Activated CD4-positive, CD25-positive, alpha-beta regulatory T cell treated with anti-CD3 and anti-CD28 coated beads, Interleukin-2, amount 50 U/mL, for 24 hours (primary cell): ENCODE measurements around the gene PRSS53.
"Not testable (repeated sequence)": the region's sequence is repeated elsewhere in the genome, so short reads cannot be mapped to it uniquely, and the experiment has no call there.

ENCODE experiments used
- ATAC-seq, 2 donors: fragments of 150-1000 bp; cut with Tn5 transposase; one replicate each; pipeline ENCODE4 v1.10.0; 2021; ENCODE audit warnings: mild to moderate bottlenecking in 1 of 2, moderate library complexity in 1 of 2

The PRSS53 gene

DNA sequence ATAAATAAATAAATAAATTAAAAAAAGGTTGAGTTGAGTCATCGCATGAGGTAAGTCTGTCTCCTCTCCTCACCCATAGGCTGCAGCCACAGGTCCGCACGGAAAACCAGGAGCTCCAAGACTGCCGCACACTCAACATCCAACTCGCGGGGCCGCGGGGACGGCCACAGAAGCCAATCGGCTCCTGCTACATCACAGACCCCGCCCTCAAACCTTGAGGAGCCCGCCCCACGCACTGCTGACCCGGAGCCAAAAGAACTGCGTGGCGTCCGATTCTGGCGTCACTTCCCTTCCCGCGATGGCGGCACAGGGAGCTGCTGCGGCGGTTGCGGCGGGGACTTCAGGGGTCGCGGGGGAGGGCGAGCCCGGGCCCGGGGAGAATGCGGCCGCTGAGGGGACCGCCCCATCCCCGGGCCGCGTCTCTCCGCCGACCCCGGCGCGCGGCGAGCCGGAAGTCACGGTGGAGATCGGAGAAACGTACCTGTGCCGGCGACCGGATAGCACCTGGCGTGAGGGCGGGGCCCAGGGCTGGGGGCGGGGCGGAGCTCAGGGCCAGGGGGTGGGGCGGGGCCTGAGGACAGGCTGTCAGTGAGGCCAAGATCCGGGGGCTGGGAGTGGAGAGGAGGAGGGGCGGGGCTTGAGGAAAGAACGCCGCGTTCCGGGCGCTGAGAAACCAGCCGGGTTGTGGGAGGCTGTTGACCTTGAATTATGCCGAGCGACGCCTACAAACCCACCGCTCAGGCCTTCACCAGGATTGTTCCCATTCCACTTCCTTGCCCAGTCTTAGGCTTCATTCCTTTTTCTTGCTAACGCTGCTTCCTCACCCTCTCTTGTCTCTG is 28.9 kb upstream of the PRSS53 start, which contains the start of gene KAT8:
Gene KAT8, plus strand, starts transcription at position 281 of the 839 bp plus-strand sequence. Its CDS starts 18 bp downstream, at position 299.
- peak; percentile 94 for ATAC-seq

DNA sequence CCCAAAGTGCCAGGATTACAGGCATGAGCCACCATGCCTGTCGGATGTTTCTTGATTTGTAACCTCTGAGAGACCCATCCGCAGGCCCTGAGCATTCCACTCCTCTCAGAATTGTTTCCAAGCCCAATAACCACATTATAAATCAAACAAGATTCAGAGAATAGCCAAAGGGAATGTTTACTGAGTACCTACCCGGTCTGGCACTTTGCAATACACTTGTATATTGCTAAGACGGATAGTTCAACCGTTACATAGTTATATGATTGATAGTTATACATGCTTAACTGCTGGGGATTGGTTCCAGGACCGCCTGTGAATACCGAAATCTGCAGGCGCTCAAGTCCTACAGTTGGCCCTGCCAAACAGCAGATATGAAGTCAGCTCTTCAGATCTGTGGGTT is 25.7 kb upstream of the PRSS53 start:
- ATAC-seq: no peak

DNA sequence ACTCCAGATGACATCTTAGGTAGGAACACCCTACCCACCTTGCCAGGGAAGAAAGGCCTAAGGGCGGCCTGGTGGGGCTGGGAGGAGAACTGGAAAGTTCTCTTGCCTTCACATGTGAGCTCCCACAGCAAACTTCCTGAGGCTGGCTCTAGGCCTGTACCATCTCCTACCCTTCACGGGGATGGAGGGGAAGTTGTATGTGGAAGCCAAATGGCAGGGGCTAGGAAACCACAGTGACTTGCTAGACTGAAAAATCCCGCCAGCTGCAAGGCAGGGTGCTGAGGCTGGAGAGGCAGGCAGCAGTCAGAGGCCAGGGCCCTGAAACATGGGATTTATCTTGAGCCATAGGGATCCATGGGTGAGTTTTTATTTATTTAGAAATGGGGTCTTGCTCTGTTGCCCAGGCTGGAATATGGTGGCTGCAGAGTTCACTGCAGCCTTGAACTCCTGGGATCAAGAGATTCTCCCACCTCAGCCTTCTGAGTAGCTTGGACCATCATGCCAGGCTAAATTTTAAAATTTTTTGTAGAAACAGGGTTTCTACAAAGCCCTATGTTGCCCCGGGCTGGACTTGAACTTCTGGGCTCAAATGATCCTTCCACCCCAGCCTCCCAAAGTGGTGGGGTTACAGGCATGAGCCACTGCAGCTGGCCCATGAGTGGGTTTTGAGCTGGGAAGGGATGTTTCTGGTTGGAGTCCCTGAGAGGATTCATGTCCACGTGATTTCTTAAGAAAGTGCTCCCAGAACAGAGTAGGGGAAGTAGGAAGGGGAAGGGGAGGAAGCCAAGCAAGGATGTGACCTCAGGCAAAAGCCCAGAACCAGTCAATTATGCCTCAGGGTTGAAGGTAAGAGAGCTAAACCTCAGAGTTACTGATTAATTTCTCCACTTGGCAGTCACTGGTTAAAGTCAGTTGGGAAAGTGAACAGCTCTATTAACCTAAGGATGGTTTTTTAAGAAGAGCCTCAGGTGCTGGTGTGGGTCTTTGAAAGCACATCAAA is 24.7 kb upstream of the PRSS53 start:
- ATAC-seq: no peak

DNA sequence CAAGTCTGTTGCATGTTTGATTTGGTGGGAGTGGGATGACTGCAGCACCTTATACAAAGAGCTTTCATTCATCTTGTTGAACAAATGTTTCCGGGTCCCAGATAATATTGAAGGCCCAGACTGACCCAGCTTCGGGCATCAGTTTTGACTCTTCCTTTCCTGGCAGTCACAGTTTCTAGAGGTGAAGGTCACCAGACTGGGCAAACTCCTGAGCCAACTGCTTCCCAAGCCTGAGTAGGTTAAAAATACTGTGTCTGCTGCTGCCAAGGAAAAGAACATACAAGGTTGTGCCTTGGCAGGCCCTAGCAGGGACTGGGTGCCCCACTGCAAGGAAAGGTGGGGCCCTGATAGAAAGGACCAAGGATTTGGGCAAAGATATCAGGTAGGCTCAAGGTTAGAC is 24.0 kb upstream of the PRSS53 start:
- ATAC-seq: no peak

DNA sequence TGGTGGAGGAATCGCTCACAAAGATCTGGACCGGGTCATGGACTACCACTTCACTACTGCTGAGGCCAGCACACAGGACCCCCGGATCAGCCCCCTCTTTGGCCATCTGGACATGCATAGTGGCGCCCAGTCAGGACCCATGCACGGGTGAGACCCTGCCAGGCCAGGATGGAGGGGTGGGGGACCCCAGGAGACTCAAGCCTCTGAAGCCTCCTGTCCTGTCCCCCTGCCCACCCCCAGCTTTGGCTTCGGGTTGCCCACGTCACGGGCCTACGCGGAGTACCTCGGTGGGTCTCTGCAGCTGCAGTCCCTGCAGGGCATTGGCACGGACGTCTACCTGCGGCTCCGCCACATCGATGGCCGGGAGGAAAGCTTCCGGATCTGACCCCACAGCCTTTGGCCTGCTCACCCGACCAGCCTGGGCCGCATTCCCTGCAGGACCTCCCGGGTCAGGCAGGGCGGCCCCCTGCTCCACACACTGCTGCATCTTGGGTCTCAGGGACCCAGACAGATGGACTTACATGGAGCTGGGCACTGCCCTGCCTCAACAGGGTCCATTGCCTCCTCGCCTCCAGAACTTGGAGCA is 23.2 kb upstream of the PRSS53 start:
- no peak for ATAC-seq

DNA sequence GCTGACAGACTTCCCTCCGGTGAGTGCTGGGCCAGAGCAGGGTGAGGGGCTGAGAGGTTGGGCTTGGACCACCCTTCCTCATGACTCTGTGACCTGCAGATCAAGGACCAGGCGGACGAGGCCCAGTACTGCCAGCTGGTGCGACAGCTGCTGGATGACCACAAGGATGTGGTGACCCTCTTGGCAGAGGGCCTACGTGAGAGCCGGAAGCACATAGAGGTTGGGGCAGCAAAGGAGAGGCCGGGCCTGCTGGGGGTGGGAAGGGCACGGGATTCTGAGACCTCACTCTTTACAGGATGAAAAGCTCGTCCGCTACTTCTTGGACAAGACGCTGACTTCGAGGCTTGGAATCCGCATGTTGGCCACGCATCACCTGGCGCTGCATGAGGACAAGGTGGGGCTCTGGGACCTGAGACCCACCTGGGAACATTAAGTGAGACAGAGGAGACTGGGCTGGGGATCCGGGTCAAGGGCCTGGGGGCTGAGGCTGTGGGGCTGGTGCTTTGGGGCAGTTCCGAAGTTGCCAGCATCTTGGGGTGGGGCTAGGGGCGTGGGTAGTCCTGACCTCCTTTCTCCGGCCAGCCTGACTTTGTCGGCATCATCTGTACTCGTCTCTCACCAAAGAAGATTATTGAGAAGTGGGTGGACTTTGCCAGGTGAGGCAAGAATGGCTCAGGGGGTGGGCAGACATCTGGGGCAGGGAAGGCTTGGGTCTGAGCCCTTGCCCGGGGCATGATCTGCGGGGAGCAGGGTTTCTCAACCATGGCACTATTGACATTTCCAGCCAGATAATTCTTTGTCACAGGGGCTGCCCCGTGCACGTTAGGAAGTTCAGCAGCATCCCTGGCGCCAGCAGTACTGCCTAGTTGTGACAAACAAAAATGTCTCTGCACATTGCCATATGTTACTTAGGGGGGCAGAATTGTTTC is 21.6 kb upstream of the PRSS53 start:
- no peak for ATAC-seq

DNA sequence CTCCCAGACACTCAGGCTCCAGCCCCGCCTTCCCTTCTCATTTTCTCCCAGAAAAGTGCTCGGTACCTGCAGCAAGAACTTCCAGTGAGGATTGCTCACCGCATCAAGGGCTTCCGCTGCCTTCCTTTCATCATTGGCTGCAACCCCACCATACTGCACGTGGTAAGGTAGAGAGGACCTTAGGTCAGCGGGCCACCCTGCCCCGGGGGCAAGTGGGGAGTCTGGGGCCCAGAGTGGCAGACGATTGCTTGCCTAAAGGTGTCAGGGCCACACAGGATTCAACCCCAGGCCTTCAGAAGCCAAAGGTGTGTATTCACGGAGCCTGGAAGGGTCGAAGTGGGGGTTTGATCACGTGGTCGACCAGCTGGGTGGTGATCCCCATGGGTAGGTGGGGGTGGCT is 20.9 kb upstream of the PRSS53 start:
- ATAC-seq: no peak

DNA sequence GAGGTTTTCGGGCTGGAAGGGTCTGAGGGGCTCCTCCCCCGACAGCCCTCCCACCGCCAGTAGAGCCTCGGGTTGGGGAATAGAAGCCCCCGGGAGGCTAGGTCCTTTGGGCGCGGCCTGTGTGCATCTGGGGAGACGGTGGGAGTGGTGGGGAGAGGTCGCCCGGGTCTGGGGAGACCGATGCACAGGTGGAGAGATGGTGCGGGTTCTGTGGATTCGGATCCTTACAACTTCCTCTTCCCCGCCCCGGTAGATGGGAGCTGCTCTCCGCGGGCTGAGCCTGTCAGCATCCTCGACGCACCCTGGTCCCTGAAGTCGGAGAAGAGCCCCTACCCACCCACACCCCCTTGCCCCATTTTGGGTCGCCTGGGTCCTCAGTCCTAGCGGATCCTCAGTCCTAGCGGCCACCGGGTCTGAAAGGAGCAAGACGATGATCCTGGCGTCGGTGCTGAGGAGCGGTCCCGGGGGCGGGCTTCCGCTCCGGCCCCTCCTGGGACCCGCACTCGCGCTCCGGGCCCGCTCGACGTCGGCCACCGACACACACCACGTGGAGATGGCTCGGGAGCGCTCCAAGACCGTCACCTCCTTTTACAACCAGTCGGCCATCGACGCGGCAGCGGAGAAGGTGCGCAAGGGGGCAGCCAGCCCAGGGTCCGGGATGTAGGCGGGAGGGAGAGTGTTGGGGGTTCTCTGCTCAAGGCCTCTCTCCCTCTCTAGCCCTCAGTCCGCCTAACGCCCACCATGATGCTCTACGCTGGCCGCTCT is 20.2 kb upstream of the PRSS53 start:
- ATAC-seq: no peak

DNA sequence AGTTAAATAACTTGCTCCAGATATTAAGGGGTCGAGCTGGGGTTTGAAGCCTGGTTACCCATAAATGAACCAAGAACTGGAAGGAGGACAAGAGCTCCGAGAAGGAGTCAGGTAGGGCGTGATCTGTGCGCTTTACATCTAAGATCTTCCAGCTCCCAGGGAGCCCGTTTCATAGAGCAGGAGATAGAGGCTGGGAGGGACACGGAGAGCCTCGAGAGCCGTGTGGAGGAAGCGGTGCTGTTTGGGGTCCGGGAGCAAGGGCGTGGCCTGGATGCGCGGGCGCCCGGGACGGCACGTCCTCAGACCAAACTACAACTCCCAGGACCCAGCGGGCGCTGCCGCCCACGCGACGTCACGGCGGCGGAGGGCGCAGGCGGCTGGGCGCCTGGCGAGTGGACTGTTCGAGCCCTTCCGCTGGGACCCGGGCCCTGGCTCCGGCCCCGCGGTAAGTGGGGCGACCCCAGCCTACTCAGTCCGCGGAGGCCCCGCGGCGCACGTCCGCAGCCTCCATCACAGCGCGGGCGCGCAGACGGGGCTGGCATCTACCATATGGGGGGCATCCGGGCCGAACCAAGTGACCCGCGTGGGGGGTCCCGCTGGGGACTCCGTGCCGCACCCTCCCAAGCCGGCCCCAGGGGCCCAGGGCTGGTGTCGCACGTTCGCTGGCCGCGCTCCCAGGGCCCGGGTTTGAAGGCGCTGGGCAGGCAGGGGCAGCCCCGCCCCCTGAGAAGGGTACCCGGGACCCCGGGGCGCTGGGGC is 19.5 kb upstream of the PRSS53 start, which contains the start of gene BCKDK:
Gene BCKDK, plus strand, starts transcription at position 352 of the 759 bp plus-strand sequence. CDS start 838 bp downstream, outside the sequence.
- peak; percentile 84 to 87 for ATAC-seq

DNA sequence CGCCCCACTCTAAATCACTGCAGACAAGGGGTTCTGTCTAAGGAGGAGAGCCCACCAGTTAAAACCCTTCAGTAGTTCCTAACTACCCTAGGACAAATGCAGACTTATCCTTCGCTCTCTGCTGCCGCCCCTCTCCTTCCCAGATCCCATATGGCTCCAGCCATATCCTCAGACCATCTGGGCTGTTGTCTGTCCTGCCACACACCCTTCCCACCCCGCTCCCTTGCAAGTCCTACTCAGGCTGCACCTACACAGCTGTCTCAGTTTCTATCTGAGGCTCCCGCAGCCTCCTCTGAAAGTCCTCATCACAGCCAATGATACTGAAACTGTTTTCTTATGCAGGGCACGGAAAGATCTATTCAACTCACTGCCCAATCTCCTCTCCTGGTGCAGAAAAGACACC is 18.7 kb upstream of the PRSS53 start:
- ATAC-seq: peak; percentile 65 to 68

DNA sequence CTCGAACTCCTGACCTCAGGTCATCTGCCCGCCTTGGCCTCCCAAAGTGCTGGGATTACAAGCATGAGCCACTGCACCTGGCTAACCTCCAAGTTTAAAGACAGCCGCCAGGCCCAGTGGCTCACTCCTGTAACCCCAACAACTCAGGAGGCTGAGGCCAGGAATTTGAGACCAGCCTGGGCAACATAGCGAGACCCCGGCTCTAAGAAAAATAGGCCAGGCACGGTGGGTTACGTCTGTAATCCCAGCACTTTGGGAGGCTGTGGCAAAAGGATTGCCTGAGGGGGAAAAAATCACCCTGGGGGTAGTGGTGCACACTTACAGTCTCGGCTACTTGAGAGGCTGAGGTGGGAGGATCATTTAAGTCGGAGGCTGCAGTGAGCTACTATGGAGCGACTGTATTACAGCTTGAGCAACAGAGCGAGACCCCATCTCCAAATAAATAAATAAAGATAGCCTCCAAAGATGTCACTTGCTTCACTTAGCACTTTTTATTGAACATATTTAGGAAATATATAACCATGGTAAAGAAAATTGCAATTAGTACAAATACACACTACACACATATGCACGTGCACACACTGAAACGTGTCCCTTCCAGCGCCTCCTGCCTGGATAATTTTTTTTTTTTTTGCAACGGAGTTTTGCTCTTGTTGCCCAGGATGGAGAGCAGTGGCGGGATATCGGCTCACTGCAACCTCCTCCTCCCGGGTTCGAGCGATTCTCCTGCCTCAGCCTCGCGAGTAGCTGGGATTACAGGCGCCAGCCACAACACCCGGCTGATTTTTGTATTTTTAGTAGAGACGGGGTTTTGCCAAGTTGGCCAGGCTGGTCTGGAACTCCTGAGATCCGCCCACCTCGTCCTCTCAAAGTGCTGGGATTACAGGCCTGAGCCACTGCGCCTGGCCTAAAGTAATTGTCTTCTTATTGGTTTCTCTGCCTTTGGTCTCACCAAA is 18.0 kb upstream of the PRSS53 start:
- ATAC-seq: no peak

DNA sequence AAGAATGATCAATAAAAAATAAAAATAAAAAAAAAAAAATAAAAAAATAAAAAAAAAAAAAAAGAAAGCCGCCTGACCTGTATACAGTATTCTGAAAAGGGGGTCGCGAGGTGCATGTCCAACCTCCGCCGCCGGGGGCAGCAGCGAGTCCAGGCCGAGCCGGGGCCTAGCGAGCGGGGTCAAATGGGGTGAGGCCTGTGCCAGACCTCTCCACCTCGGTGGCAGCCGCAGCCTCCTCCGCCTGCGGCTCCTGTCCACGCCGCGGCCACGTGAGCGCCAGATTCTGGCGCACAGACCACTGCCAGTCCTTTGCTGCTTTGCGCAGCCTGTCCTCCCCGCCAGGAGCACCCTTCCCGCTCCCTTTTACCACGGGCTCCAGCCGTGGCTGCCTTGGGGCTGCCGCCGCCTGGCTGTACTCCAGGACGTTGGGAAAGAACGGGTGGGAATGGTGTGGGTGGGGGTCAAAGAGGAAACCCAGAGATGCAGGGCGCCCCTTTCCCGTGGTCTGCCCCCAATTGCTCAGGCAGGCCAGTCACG is 17.0 kb upstream of the PRSS53 start:
- peak; percentile 55 to 67 for ATAC-seq

DNA sequence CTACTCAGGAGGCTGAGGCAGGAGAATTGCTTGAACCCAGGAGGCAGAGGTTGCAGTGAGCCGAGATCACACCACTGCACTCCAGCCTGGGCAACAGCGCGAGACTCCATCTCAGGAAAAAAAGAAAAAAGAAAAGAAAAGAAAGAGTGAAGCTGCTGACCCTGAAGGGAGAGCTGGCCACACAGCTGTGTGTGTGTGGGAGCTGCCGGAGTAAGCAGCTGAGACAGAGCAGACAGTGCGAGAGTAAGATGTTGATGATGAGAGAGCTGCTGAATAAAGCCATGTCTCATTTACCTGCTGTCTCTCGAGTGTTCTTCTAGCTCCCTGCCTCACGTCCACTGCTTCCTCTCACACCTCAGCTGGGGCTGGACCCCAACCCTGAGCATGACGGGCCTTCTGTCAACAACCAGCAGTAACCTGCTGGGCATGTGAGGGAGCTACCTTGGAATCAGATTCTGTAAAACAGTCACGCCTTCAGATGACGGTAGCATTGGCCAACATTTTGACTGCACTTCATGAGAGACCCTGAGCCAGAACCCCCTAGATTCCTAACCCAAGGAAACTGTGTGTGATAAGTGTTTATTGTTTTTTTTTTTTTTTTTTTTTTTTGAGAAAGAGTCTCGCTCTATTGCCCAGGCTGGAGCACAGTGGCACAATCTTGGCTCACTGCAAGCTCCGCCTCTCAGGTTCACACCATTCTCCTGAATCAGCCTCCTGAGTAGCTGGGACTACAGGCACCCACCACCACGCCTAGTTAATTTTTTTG is 12.3 kb upstream of the PRSS53 start:
- not testable (repeated sequence) for ATAC-seq

DNA sequence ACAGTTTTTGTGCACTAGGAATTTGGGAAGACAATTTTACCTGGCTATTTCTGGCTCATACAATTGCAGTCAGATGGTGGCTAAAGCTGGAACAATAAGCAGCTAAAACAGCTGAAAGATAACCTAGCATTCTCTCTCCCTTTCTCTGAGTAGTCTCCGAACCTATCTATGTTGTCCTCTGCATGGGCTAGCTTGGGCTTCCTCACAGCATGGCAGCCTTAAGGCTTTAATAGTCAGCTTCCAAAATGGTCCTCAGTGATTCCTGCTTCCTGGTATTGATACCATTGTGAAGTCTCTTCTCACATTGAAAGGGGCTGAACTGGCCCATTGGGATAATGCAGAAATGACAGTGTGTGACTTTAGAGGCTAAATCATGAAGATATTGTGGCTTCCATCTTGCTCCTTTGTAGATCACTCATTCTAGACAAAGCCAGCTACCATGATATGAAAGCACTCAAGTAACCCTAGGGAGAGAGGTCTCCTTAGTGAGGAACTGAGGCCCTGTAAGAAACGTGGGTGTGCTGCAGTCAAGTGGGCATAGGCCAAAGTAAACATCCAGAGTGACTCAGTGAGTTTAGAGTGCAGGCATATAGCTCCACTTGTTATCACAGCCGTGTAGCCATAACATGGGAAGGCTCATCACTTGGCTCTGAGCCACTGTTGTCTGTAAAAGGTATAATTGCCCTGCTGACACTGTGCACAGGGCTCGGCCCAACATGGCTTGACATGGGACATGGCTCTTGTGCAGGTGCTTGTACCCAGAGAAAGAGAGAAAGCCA is 11.3 kb upstream of the PRSS53 start:
- ATAC-seq: no peak

DNA sequence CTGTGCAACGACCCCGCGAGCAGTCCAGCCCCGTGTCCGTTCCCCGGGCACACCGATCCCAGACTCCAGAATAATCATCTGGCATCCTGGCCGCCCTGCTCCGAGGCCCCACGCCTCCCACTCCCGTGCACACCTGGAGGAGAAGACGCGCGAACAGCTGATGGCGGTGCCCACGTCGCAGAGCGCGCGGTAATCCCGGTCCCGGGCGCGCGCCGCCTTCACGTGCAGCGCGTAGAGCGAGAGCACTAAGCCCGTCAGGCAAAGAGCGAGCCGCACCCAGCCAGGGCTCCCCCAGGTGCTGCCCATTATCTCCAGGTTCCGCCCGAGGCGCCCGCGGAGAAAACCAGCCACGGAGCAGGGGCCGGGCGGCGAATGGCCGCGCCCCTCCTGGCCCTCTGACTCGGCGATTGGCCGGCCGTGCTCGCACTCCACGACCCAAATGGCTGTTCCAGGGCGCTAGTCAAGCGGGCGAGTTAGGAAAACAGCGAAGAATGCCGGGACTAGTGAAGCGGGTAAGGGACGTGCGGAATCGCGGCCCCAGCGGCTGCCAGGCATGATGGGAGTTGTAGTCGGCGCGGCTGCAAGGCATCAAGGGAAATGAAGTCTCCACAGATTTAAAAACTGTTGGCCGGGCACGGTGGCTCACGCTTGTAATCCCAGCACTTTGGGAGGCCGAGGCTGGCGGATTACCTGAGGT is 5.8 kb upstream of the PRSS53 start, which contains the start of gene VKORC1:
Gene VKORC1, minus strand, starts transcription at position 374 of the 697 bp plus-strand sequence. Its CDS starts 68 bp downstream, at position 306.
- ATAC-seq: peak; percentile 92 to 94

DNA sequence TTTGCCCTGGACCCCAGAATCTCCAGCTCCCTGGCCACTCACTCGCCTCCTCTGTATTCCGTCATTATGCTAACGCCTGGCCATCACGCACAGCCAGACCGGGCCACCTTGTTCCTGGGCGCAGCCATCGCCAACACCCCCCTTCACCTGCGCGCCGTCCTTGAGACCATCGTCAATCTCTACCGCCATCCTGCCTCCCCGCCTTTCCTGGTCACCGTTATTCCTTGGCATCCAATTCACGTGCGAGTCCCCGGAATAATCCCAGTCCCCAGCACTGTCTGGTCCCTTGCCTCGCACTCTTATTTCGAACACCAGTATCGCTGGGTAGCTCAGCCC is 5.3 kb upstream of the PRSS53 start:
- no peak for ATAC-seq
